Calu3 (cell line): ENCODE results near the gene CNTNAP2. TPM values are rescaled to one million over a fixed set of nuclear protein-coding genes. Genes with fewer than 3 reads are reported as not detected.

Experiments used
- BruUV-seq: library from RNA; stranded (reverse); fragments of 400-500 nt; replicated peaks from 2 replicates; lab custom pipeline; 2021; lab: Mats Ljungman, UMichigan
- CTCF ChIA-PET: fragments of 300-600 bp; sonication (Branson Sonifier 250); formaldehyde crosslinking; loops from one replicate; lab custom pipeline; 2022; ENCODE audit warnings: antibody characterized with exemption; lab: Charles Lee
- DNase-seq: peaks from one replicate; pipeline ENCODE4 v3.0.0; 2022
- H3K27ac Mint-ChIP-seq: one replicate; pipeline ENCODE4 v1.8.0; 2022; ENCODE audit warnings: mixed read lengths; ENCODE audit not compliant: unreplicated experiment
- H3K27me3 Mint-ChIP-seq: one replicate; pipeline ENCODE4 v1.8.0; 2022; ENCODE audit warnings: mixed read lengths; ENCODE audit not compliant: unreplicated experiment
- H3K36me3 Mint-ChIP-seq: one replicate; pipeline ENCODE4 v1.8.0; 2022; ENCODE audit warnings: mild to moderate bottlenecking, moderate library complexity, mixed read lengths; ENCODE audit not compliant: insufficient read depth, unreplicated experiment
- H3K4me1 Mint-ChIP-seq: one replicate; pipeline ENCODE4 v1.8.0; 2022; ENCODE audit warnings: mild to moderate bottlenecking, low read depth, mixed read lengths; ENCODE audit not compliant: unreplicated experiment
- H3K4me3 Mint-ChIP-seq: one replicate; pipeline ENCODE4 v1.8.0; 2022; ENCODE audit warnings: mild to moderate bottlenecking, low read depth, moderate library complexity, mixed read lengths; ENCODE audit not compliant: unreplicated experiment
- H3K9me3 Mint-ChIP-seq: one replicate; pipeline ENCODE4 v1.8.0; 2022; ENCODE audit warnings: low read depth, mixed read lengths; ENCODE audit not compliant: unreplicated experiment
- CTCF ChIP-seq: fragments of 200-600 bp; IDR thresholded peaks from one replicate; pipeline ENCODE4 v1.8.0; 2022; ENCODE audit warnings: antibody characterized with exemption; ENCODE audit not compliant: unreplicated experiment
- intact Hi-C: fragments of 100-400 bp; cut with micrococcal nuclease; formaldehyde crosslinking; loops from one replicate; pipeline ENCODE4 v1.10.0; 2022; ENCODE audit not compliant: unreplicated experiment
- total RNA-seq: library from RNA; stranded (reverse); gene quantifications from 2 replicates; pipeline ENCODE4 v1.2.3, GENCODE V29; 2022

The CNTNAP2 gene
- total RNA-seq, 1 experiment from 2014 or later = 1.1 TPM

GRCh38 chr7:146665023-146665422 lies 548.4 kb downstream of the CNTNAP2 start:
- Mint-ChIP-seq H3K27ac (no peak overlapping the region), H3K9me3 (peaks cover 18% of the 10 kb centered on the region)
- no peak for TF ChIP-seq CTCF

GRCh38 chr7:146670532-146670931 lies 553.9 kb downstream of the CNTNAP2 start:
- Mint-ChIP-seq H3K4me3 (no peak overlapping the region), H3K27ac (no peak overlapping the region), H3K36me3 (no peaks in the 10 kb centered on the region), H3K27me3 (no peaks in the 10 kb centered on the region), H3K9me3 (peaks cover 20% of the 10 kb centered on the region), H3K4me1 (no peaks in the 10 kb centered on the region)
- no TSS peak for BruUV-seq
- no peak for DNase-seq
- CTCF ChIA-PET = interaction anchor here (0.5 kb wide), 1 partner anchor 1759 kb away, joined by 4 read pairs; no protein-coding TSS in a partner anchor
- intact Hi-C loops = no loop called here
- no peak for TF ChIP-seq CTCF

More at GRCh38 chr7:146665023-146665422, 548.4 kb downstream of the CNTNAP2 start:
- Mint-ChIP-seq H3K27me3 (no peaks in the 10 kb centered on the region), H3K36me3 (no peaks in the 10 kb centered on the region), H3K4me3 (no peak overlapping the region), H3K4me1 (no peaks in the 10 kb centered on the region)
- CTCF ChIA-PET = no interaction called here
- intact Hi-C loops = no loop called here
- no peak for DNase-seq
- no TSS peak for BruUV-seq

GRCh38 chr7:146681487-146681886 lies 564.9 kb downstream of the CNTNAP2 start:
- no TSS peak for BruUV-seq
- Mint-ChIP-seq H3K27ac (no peak overlapping the region), H3K4me3 (no peak overlapping the region), H3K27me3 (no peaks in the 10 kb centered on the region), H3K36me3 (no peaks in the 10 kb centered on the region), H3K4me1 (no peaks in the 10 kb centered on the region), H3K9me3 (peaks cover 8% of the 10 kb centered on the region)
- intact Hi-C loops = no loop called here
- no peak for DNase-seq
- CTCF ChIA-PET = no interaction called here
- no peak for TF ChIP-seq CTCF

GRCh38 chr7:146683439-146683838 lies 566.8 kb downstream of the CNTNAP2 start:
- no TSS peak for BruUV-seq
- CTCF ChIA-PET = no interaction called here
- no peak for DNase-seq
- Mint-ChIP-seq H3K4me3 (no peak overlapping the region), H3K36me3 (no peaks in the 10 kb centered on the region), H3K9me3 (peaks cover 5% of the 10 kb centered on the region), H3K4me1 (no peaks in the 10 kb centered on the region), H3K27me3 (no peaks in the 10 kb centered on the region), H3K27ac (no peak overlapping the region)
- intact Hi-C loops = no loop called here
- no peak for TF ChIP-seq CTCF
